ENCODE measurements around the gene RNF220.

DNA sequence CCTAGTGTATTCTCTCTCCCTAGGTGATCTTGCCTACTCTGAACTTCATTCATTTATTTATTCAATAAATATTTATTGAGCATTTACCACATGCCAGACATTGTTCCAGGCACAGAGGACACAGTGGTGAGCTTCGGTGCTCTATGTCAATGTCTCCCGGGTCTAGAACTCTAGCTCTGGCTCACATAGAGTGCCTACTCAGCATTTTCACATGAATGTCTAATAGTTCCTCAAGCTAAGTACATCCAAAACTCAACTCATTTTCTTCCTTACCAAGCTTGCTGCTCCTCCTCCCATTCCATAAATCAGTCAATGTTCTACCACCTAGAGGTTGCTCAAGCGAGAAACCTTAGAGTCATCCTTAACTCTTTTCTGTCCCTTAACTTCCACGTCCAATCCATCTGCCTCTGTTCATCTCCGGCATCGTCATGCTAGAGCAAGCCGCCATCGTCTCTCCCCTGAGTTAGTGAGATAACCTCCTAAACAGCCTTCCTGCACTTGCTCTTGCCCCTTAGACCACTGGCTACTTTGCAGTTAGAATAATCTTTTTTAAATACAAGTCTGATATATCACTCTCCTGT lies 201.7 kb downstream of the RNF220 start:
- no peak for TF ChIP-seq POLR2AphosphoS5 (IDR thresholded peaks at IDR 0.05; ENCODE audit: low read depth, low read length)
- TF ChIP-seq POLR2A (IDR thresholded peaks at IDR 0.05; ENCODE audit: low read depth, low read length) = no peak
- no peak for TF ChIP-seq TAF1 (IDR thresholded peaks at IDR 0.05; ENCODE audit: borderline replicate concordance, low read depth, low read length)

All from GM12892 (cell line).